ENCODE measurements around the gene PRG2. TPM values are rescaled to one million over a fixed set of nuclear protein-coding genes. Genes with fewer than 3 reads are reported as not detected.
A peak's percentile ranks its signal among the peaks of the same experiment; 100 is the strongest.

Gene PRG2
- polyA plus RNA-seq, 2 of the 4 experiments (the other 2 are of a cell fraction) = not detected

GRCh38 chr11:57391111-57391510, 661 bp upstream of the PRG2 start:
- POLR2A ChIA-PET = no interaction called here
- no peak overlapping the region for H3K4me2 ChIP-seq
- H3K4me1 ChIP-seq = no peaks in the 10 kb centered on the region
- no peak overlapping the region for H3K4me3 ChIP-seq
- ATAC-seq = no peak
- no peak overlapping the region for H3K27ac ChIP-seq
- WGBS (ENCODE audit: missing lambda C conversion rate) = 53% methylated on average over 3 of the region's 3 CpGs
- TF ChIP-seq HOXB13 (CRISPR knock-in tag; IDR thresholded peaks at IDR 0.05; ENCODE audit: low read depth) (no peak), SREBF2 (IDR thresholded peaks at IDR 0.05) (no peak), FOSL2 (IDR thresholded peaks at IDR 0.05) (no peak), FOSL2 (CRISPR knock-in tag; IDR thresholded peaks at IDR 0.05) (no peak), CTCF (IDR thresholded peaks at IDR 0.05) (no peak)
- DNase-seq (ENCODE audit: low read depth in 1 of 2, low spot score in 1 of 2) = no peak
- no peak for FAIRE-seq
- no peaks in the 10 kb centered on the region for H3K9me3 ChIP-seq
- CTCF ChIA-PET = interaction anchor here (0.6 to 1.4 kb wide), 2 partner anchors 17 to 27 kb away, joined by 3 to 4 read pairs; no protein-coding TSS in a partner anchor

GRCh38 chr11:57387289-57388030, 3.0 kb downstream of the PRG2 start:
- ChIA-PET POLR2A (no interaction called here), CTCF (interaction anchor here (0.6 to 1.7 kb wide), 4 partner anchors 14 to 1355 kb away, joined by 3 to 4 read pairs (median 3); partner anchors contain the start of gene RTN4RL2)
- Histone ChIP-seq H3K9me3 (no peaks in the 10 kb centered on the region), H3K4me3 (no peak overlapping the region), H3K27ac (no peak overlapping the region), H3K4me2 (no peak overlapping the region), H3K4me1 (no peaks in the 10 kb centered on the region)
- peak in 1 of 2 experiments; percentile 25 for DNase-seq (ENCODE audit: low read depth in 1 of 2, low spot score in 1 of 2)
- 46% methylated on average over 15 of the region's 16 CpGs for WGBS (ENCODE audit: missing lambda C conversion rate)
- no peak for TF ChIP-seq NR3C1 (IDR thresholded peaks at IDR 0.05)
- TF ChIP-seq SMC3 (IDR thresholded peaks at IDR 0.05) = peak; percentile 31; the same call in 2 of the 3 replicates
- TF ChIP-seq JUN (IDR thresholded peaks at IDR 0.05) = no peak
- peak; percentile 36 to 43; a peak in 3 of 5 replicates for TF ChIP-seq RAD21 (conservative IDR thresholded peaks at IDR 0.05 in 1 of 2, IDR thresholded peaks at IDR 0.05 in 1 of 2)
- FAIRE-seq = no peak
- peak in 1 of 2 experiments; percentile 75; a peak in 3 of 6 replicates for ATAC-seq

GRCh38 chr11:57386178-57386940, 4.1 kb downstream of the PRG2 start:
- Histone ChIP-seq H3K9me3 (no peaks in the 10 kb centered on the region), H3K4me2 (no peak overlapping the region), H3K4me1 (no peaks in the 10 kb centered on the region), H3K4me3 (no peak overlapping the region), H3K27ac (no peak overlapping the region)
- ChIA-PET POLR2A (no interaction called here), CTCF (interaction anchor here (0.6 to 1.7 kb wide), 2 partner anchors 55 to 1356 kb away, joined by 3 read pairs; no protein-coding TSS in a partner anchor)
- ATAC-seq (no peak), FAIRE-seq (no peak), DNase-seq (ENCODE audit: low read depth in 1 of 2, low spot score in 1 of 2) (no peak)
- TF ChIP-seq JUNB (IDR thresholded peaks at IDR 0.05) (no peak), CHD4 (IDR thresholded peaks at IDR 0.05; ENCODE audit: borderline replicate concordance) (no peak), EHMT2 (IDR thresholded peaks at IDR 0.05; ENCODE audit: low read depth) (no peak), ZSCAN20 (CRISPR knock-in tag; IDR thresholded peaks at IDR 0.05) (no peak), FOSL2 (IDR thresholded peaks at IDR 0.05) (no peak), FOSL2 (CRISPR knock-in tag; IDR thresholded peaks at IDR 0.05) (no peak), SMC3 (IDR thresholded peaks at IDR 0.05) (no peak), RNF2 (IDR thresholded peaks at IDR 0.05; ENCODE audit: borderline replicate concordance, low read depth) (no peak), TP53 (CRISPR knock-in tag; IDR thresholded peaks at IDR 0.05) (no peak), HOXB13 (CRISPR knock-in tag; IDR thresholded peaks at IDR 0.05; ENCODE audit: low read depth) (no peak)
- WGBS (ENCODE audit: missing lambda C conversion rate) = 68% methylated on average over 5 of the region's 5 CpGs

GRCh38 chr11:57380975-57381374, 9.5 kb downstream of the PRG2 start, which contains the start of gene PRG3:
TSS of gene PRG3 (minus strand) at chr11:57381150. CDS start at chr11:57380708, 442 bp downstream.
- ChIA-PET POLR2A (no interaction called here), CTCF (interaction anchor here (1.5 kb wide), 1 partner anchor 19 kb away, joined by 6 read pairs; no protein-coding TSS in a partner anchor)
- no peak within 1 kb of the TSS for H3K27ac ChIP-seq
- peak in 1 of 2 experiments; percentile 40; a peak in 3 of 6 replicates for ATAC-seq
- DNase-seq (ENCODE audit: low read depth in 1 of 2, low spot score in 1 of 2) = no peak
- WGBS (ENCODE audit: missing lambda C conversion rate) = 0% methylated on average over 2 of the region's 2 CpGs
- TF ChIP-seq RCOR1 (IDR thresholded peaks at IDR 0.05; ENCODE audit: low read depth, low read length) = no peak
- no peak within 1 kb of the TSS for H3K4me3 ChIP-seq
- FAIRE-seq = no peak
- no peaks in the 10 kb centered on the region for H3K9me3 ChIP-seq
- peaks cover 17% of the 10 kb centered on the region; the same call in 2 of the 3 replicates for H3K4me1 ChIP-seq
- no peak within 1 kb of the TSS for H3K4me2 ChIP-seq

Measured in A549 (cell line).